Measurements from ENCODE around the gene PYCARD. TPM values are rescaled to one million over a fixed set of nuclear protein-coding genes. Genes with fewer than 3 reads are reported as not detected.

PYCARD gene
- polyA plus RNA-seq, 1 donor (not counting 4 experiments of a cell fraction or from before 2014, with no cell fraction given): 58.1 TPM

GRCh38 chr16:31199430-31200041 lies 3.0 kb downstream of the PYCARD start:
- Histone ChIP-seq H3K9ac (ENCODE audit: control insufficient read depth, extremely low read depth, insufficient read depth, low read length) (no peak overlapping the region), H3K4me2 (ENCODE audit: control insufficient read depth, extremely low read depth, insufficient read depth, low read depth, low read length) (no peak overlapping the region), H3K9me3 (ENCODE audit: control insufficient read depth, low read depth, low read length) (no peaks in the 10 kb centered on the region), H3K4me3 (ENCODE audit: control insufficient read depth in 2 of 3, extremely low read depth in 1 of 3, insufficient read depth in 2 of 3, low read depth in 1 of 3, low read length in 3 of 3) (no peak overlapping the region), H2AFZ (ENCODE audit: control insufficient read depth, low read length) (no peak overlapping the region), H3K27ac (ENCODE audit: control insufficient read depth, insufficient read depth, low read length) (no peak overlapping the region), H3K36me3 (ENCODE audit: control insufficient read depth in 2 of 2, extremely low read depth in 1 of 2, insufficient read depth in 2 of 2, low read length in 2 of 2) (peaks cover 9 to 20% of the 10 kb centered on the region in 2 experiments), H3K4me1 (ENCODE audit: control insufficient read depth, extremely low read depth, insufficient read depth, low read length) (peaks cover 23% of the 10 kb centered on the region), H3K27me3 (ENCODE audit: control insufficient read depth, extremely low read depth, insufficient read depth, low read length) (no peaks in the 10 kb centered on the region), H3K79me2 (ENCODE audit: control insufficient read depth, insufficient read depth, low read length) (peaks cover 2% of the 10 kb centered on the region), H4K20me1 (ENCODE audit: control insufficient read depth, extremely low read depth, insufficient read depth, low read length) (peaks cover 14% of the 10 kb centered on the region), H3K9me1 (ENCODE audit: control insufficient read depth, extremely low read depth, insufficient read depth, low read length) (no peaks in the 10 kb centered on the region)
- FAIRE-seq: no peak
- dilution Hi-C loops (cut with MboI; ENCODE audit: extremely low pct_ligation_motif_present, low sequenced_read_pairs): no loop called here
- TF ChIP-seq, protein P1, sequence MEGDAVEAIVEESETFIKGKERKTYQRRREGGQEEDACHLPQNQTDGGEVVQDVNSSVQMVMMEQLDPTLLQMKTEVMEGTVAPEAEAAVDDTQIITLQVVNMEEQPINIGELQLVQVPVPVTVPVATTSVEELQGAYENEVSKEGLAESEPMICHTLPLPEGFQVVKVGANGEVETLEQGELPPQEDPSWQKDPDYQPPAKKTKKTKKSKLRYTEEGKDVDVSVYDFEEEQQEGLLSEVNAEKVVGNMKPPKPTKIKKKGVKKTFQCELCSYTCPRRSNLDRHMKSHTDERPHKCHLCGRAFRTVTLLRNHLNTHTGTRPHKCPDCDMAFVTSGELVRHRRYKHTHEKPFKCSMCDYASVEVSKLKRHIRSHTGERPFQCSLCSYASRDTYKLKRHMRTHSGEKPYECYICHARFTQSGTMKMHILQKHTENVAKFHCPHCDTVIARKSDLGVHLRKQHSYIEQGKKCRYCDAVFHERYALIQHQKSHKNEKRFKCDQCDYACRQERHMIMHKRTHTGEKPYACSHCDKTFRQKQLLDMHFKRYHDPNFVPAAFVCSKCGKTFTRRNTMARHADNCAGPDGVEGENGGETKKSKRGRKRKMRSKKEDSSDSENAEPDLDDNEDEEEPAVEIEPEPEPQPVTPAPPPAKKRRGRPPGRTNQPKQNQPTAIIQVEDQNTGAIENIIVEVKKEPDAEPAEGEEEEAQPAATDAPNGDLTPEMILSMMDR (optimal IDR thresholded peaks at IDR 0.05 in 1 of 3, IDR thresholded peaks at IDR 0.05 in 1 of 3, conservative IDR thresholded peaks at IDR 0.05 in 1 of 3; ENCODE audit: extremely low read depth in 1 of 3, insufficient read depth in 2 of 3, low read length in 3 of 3): no peak
- TF ChIP-seq EZH2 (IDR thresholded peaks at IDR 0.05; ENCODE audit: low read length): no peak
- no peak for DNase-seq (ENCODE audit: low read depth, low spot score)

DNA sequence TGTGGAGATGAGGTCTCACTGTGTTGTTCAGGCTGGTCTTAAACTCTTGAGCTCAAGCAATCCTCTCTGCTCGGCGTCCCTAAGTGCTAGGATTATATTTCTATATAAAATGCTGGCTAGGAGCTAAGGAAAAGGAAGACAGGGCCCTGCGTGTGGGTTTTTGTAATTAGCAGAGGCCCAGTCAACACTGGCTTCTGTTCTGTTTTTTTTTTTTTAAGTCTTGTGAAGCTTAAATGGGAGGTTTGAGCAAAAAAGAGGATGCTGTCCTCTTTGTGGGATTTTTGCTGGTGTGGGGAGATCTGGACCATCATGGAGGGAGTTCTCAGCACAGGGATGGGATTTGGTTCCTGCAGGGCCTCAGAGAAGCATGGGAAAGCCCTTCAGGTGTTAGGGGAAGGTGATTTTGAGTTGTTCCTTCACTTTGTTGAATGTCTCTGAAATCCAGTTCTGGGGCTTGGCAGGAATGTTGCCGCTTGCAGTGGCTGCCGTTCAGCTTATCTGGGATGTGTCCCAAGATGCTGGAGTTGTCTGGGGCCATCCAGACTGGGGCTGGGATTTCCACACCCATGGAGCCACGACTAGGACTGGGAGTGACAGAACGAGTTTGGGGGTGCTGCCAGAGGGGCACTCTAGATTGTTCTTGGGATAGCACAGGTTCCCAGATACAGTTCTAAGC lies 4.2 kb downstream of the PYCARD start:
- Histone ChIP-seq H3K4me2 (ENCODE audit: control insufficient read depth, extremely low read depth, insufficient read depth, low read depth, low read length) (no peak overlapping the region), H3K4me1 (ENCODE audit: control insufficient read depth, extremely low read depth, insufficient read depth, low read length) (peaks cover 23% of the 10 kb centered on the region), H4K20me1 (ENCODE audit: control insufficient read depth, extremely low read depth, insufficient read depth, low read length) (peaks cover 18% of the 10 kb centered on the region), H3K4me3 (ENCODE audit: control insufficient read depth in 2 of 3, extremely low read depth in 1 of 3, insufficient read depth in 2 of 3, low read depth in 1 of 3, low read length in 3 of 3) (no peak overlapping the region), H3K36me3 (ENCODE audit: control insufficient read depth in 2 of 2, extremely low read depth in 1 of 2, insufficient read depth in 2 of 2, low read length in 2 of 2) (peaks cover 12 to 29% of the 10 kb centered on the region in 2 experiments), H2AFZ (ENCODE audit: control insufficient read depth, low read length) (no peak overlapping the region), H3K27me3 (ENCODE audit: control insufficient read depth, extremely low read depth, insufficient read depth, low read length) (no peaks in the 10 kb centered on the region), H3K9me3 (ENCODE audit: control insufficient read depth, low read depth, low read length) (no peaks in the 10 kb centered on the region), H3K9ac (ENCODE audit: control insufficient read depth, extremely low read depth, insufficient read depth, low read length) (no peak overlapping the region), H3K27ac (ENCODE audit: control insufficient read depth, insufficient read depth, low read length) (no peak overlapping the region), H3K9me1 (ENCODE audit: control insufficient read depth, extremely low read depth, insufficient read depth, low read length) (no peaks in the 10 kb centered on the region), H3K79me2 (ENCODE audit: control insufficient read depth, insufficient read depth, low read length) (peaks cover 2% of the 10 kb centered on the region)
- FAIRE-seq (no peak), DNase-seq (ENCODE audit: low read depth, low spot score) (no peak)
- dilution Hi-C loops (cut with MboI; ENCODE audit: extremely low pct_ligation_motif_present, low sequenced_read_pairs): no loop called here
- TF ChIP-seq, protein P1 (optimal IDR thresholded peaks at IDR 0.05 in 1 of 3, IDR thresholded peaks at IDR 0.05 in 1 of 3, conservative IDR thresholded peaks at IDR 0.05 in 1 of 3; ENCODE audit: extremely low read depth in 1 of 3, insufficient read depth in 2 of 3, low read length in 3 of 3): no peak

Data from keratinocyte (primary cell).